GM21619 (cell line): ENCODE data around the gene PALLD.

Source experiments
- ATAC-seq: cut with Tn5 transposase; IDR thresholded peaks from one replicate; pipeline ENCODE4 v1.9.1; 2021; ENCODE audit not compliant: unreplicated experiment

Gene PALLD

DNA sequence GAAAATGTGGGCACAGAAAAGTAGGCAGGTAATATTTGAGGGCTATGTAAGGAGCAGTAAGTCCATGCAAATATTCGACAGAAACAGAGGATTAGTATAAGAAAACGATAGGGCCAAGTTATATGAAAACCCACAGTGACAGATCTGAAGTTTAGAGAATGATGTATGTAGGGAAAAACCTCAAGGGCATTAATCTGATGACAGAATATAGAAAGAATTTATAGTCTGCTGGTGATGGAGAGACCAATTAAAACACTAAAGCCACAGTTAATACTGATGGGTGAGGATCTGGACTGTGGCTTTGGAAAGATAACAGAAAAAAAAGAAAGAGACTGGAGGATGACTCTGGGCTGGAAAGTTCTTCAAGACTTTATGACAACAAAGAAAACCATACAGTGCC, 169.7 kb downstream of the PALLD start:
- ATAC-seq = no peak

GRCh38 chr4:168667376-168667775, 170.5 kb downstream of the PALLD start:
- no peak for ATAC-seq

DNA sequence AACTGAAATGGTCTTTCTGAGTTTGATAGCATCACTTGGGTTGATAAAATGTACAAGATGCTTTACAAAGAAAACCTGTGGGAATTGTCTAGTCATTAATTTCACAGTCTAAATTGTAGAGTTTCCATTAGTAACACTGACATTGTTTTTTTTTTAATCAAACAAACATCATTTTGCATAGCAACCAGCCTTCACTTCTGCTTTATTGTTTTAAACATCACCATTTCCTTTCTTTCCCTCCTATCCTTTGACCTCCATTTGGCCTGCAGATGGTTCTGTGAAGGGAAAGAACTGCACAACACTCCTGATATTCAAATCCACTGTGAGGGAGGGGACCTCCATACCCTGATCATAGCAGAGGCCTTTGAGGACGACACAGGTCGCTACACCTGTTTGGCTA, 171.1 kb downstream of the PALLD start:
- ATAC-seq = no peak

DNA sequence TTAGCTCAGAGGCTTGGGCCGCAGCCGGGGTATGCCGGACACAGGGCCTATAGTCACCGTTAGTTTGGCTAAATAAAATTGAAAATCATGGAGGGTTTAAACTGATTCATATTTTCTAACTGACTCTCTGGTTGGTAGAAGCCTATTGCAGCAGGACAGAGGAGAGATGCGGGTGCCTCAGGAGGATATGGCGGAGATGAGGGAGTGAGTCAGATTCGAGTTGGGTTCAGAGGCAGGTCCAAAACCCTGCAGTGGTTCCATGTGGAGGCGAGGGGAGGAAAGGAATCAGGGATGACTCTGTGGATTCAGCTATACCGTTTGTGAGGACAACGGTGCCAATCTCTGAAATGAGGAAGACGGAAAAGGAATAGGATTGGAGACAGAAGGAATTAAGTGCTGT, 176.6 kb downstream of the PALLD start:
- ATAC-seq = no peak

DNA sequence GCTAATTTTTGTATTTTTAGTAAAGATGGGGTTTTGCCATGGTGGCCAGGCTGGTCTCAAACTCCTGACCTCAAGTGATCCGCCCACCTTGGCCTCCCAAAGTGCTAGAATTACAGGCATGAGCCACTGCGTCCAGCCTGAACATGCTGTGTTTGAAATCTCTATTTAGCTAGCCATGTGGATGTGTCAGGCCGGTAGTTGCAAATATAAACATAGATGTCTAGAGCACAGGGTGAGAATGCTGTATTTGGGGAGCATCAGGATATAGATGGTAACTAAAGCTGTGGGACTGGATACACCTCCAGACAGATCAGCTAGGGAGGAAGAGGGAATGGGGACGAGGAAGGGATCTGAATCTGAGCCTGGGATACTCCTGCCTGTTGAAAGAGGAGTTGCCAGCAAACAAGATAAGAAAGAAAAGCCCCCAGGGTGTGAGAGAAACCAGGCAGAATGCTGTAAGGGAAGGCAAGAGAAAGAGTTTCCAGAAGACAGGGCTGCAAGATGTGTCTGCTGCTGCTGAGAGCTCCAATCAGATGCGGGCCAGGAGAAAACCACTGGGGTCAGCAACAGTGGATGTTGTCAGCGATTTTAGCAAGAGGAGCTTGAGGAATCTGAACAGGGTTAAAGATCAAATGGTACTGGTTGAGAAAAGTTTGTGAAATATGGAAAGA, 177.4 kb downstream of the PALLD start:
- no peak for ATAC-seq

DNA sequence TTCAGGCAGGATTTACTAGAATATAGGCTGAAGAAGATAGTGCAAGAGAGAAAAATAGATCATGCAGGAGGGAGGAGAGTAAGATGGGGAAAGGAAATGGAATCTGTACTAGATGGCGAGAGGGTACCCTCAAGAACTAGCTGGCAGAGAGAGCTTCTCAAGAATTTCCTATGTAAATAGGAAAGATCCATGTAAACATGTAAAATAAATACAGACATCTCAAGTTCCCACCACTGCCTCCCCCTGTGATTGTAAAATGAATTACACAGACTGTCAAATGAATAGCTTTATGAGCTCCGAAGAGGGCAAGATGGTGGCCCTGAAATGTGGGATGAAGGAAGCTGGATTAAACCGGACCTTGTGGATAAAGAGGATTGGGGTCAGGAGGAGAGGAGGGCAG, 178.0 kb downstream of the PALLD start:
- no peak for ATAC-seq

DNA sequence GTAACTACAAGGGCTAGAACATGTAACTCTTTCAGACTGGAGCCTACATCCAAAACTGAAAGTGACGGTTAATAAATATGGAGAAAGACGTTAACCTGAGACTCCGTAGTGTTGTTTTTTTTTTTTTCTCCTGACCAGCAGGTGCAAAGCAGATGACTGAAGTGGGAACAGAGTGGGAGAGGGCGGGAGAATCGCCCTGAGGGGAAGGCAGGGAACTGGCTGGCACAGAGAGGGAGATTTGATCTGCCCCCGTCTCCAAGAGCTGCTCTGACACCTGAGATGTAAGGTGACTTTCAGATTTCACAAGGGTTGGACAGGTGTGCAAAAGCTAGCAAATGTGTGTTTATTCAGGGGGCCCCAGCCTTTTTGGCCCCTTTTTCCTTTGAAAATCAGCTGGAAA, 180.2 kb downstream of the PALLD start:
- ATAC-seq = no peak

- ATAC-seq = no peak
These were observed 181.0 kb downstream of the PALLD start for GRCh38 chr4:168677879-168678278.

DNA sequence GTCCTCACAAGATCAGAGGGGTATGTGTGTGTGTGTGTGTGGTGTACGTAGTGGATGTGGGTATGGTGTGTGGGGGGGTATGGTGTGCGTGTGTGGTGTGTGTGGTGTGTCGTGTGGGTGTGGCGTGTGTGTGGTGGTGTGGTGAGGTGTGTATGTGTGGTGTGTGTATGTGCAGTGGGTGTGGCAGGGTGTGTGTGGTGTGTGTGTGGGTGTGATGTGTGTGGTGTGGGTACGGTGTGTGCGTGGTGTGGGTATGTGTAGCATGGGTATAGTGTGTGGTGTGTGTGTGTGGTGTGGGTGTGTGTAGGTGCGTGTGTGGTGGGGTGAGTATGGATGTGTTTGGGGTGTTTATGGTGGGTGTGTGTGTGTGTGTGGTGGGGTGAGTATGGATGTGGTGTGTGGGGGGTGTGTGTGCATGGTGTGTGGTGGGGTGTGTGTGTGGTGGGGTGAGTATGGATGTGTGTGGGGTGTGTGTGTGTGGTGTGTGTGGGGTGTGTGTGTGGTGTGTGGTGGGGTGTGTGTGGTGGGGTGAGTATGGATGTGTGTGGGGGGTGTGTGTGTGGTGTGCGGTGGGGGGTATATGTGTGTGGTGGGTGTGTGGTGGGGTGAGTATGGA, 182.0 kb downstream of the PALLD start:
- ATAC-seq = no peak

DNA sequence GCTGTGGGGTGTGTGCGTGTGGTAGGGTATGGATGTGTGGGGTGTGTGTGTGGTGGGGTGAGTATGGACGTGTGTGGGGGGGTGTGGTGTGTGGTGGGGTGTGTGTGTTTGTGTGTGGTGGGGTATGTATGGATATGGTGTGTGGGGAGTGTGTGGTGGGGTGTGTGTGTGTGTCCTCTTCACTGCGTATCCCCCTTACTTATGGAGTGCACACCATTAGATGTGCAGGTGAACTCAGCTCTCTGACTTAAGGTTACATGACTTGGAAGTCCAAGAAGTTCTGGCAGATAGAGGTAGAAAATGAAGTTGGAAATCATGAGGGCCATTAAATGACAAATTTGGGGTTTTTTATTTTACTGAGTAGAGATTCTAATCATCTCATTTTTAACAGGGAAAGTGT, 182.5 kb downstream of the PALLD start:
- ATAC-seq = no peak

DNA sequence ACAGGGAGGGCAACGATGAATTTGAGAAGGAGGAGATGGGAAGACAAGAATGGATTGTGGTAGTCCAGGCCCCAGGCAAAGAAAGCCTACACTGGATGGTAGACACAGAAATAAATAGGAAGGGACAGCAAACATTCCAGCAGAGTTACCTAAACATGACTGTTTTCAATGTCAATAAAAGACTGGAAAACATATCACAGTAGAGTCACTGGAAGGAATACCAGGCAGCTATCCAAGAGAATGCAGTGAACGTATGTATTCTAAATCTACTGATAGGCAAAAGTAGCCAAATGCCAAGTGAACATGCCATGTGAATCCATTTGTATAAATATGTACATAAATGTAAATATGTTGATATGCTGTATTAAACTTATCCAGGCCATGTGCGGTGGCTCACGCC, 183.0 kb downstream of the PALLD start:
- no peak for ATAC-seq

DNA sequence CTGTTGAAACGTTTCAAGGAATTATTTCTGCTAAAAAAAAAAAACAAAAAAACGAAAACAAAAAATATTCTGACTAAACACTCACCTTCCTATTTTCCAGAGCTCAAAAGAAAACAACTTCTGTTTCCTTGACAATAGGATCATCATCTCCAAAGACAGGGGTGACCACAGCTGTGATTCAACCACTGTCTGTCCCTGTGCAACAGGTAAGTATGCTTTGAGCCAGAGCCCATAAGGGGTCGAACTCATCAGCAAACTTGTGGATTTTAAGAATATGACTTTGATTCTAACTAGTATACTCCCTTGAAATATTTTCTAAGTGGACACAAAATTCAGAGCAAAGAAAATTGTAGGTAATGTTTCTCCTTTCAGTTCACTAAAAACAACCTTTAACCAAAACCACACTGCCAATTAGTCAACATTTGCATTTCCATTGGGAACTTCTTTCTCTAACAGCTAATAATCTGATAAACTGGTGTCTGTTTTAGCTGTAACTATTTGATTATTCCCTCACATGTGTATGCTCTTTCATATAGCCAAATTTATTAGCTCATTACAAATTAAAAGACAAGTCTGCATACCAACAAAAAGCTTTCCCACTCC, 186.1 kb downstream of the PALLD start:
- no peak for ATAC-seq

GRCh38 chr4:168683595-168683994, 186.7 kb downstream of the PALLD start:
- no peak for ATAC-seq

DNA sequence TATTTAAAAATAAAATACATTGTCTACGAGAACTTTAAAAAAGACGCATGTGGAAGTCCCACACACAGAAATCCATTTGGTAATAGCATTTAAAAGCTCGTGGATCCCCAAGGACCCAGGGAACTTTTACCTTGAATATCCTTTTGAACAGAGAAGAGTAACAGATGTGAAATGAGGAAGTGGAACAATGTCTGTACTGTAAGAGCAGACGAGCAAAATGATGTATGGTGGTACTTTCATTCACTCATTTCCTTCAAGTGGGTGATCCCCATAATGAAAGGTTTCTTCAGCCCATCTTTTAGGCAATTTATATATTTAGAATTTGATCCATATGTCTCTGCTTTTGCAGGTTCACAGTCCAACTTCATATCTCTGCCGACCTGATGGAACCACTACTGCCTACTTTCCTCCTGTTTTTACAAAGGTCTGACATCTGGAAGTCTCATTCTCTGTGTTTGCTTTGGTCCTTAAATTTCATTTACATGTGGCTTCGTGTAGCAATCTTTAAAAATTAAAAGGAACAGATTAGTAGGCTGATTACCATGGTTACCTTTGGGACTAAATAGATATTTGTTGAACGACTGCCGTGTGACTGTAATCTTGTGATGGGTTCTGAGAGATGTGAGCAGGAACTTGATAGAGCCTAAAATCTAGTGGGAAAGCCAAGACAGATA, 188.4 kb downstream of the PALLD start:
- peak; percentile 90 for ATAC-seq

GRCh38 chr4:168688584-168688983, 191.7 kb downstream of the PALLD start:
- no peak for ATAC-seq

DNA sequence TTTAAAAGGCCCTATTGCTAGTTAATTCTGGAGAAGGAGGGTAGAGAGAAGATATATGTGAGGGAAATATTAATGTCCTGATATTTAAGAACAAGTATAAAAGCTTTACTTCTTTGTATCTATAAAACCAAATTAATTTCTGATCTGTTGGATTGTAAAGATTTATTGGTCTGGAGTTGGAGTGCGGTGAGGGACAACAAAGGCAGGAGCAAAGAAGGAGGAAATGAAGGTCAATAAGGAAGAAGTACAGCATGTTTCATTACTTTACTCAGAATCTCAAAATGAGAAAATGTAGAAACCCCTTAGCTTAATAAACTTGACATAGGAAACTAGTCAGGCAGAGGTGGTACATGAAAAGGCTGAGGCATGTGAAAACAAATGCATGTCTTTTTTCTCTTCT, 192.9 kb downstream of the PALLD start:
- no peak for ATAC-seq

DNA sequence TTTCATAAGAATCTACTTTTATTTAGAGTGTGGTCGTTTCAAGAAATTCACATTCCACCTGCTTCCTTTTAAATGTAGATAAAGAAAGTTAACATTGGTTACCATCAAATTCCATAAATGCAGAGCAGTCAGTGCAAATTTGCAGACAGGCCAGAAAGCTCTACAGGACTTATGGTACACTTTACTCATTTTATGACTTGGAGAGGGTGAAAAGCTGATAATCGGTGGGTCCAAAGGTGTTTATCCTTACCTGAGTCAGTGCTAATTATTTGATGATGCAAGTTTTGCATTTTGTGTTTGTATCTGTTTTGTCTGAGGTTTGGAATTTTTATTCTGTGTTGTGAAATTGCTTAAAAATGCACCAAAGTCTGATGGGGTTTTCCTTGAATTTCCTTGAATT, 193.3 kb downstream of the PALLD start:
- ATAC-seq = no peak

DNA sequence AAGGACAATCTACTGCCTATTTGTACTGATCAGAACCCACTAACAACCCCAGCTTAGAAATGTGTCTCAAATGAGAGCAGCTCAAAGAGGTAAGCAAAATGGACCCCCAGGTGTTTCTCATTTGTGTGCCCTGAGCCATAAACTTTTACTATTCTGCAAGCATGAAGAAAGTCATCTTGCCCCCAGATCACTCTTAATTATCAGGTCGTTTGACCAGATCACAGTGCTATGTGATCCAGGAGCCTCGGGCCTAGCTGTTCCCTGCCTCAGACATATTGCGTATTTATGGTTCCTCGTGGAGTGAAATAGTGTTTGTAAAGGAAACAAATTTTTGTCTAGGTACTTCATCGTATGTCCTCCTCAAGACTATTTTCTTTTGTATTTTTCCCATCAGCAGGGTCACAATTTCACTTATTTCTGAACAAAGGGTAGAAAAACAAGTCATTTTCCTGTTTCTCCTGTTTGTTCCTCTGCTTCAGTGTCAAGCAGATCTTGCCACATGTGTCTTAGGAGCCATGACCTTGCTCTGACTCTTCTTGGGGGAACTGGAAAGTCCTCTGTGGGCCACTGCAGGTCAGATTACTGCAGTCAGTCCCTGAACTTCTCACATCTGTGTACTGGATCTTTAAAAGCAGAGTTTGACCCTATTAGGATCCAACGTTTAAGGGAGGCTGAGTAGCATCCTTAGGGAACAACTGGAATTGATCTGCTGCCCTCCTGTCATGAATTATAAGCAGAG, 194.9 kb downstream of the PALLD start:
- ATAC-seq = no peak

GRCh38 chr4:168693750-168694490, 197.1 kb downstream of the PALLD start:
- no peak for ATAC-seq

GRCh38 chr4:168694667-168695066, 197.8 kb downstream of the PALLD start:
- ATAC-seq = no peak

GRCh38 chr4:168695288-168695687, 198.4 kb downstream of the PALLD start:
- no peak for ATAC-seq
